K562 (cell line): Measurements from ENCODE around the gene CPNE8. TPM values are rescaled to one million over a fixed set of nuclear protein-coding genes. Genes with fewer than 3 reads are reported as not detected.

Experiments used
- ATAC-seq: fragments of 200-7000 bp; cut with Tn5 transposase; 3 replicates; pipeline ENCODE4 v1.9.1; 2020; ENCODE audit warnings: moderate library complexity
- BruUV-seq: library from RNA; stranded (reverse); fragments of 400-500 nt; replicated peaks from 2 replicates; lab custom pipeline; 2021; lab: Mats Ljungman, UMichigan
- CTCF ChIA-PET: fragments of 300-600 bp; formaldehyde crosslinking; extraction: SDS; loops from one replicate; lab custom pipeline; 2021; ENCODE audit warnings: low intra/inter-chr PET ratio; lab: Yijun Ruan, JAX
- POLR2A ChIA-PET: fragments of 300-600, 350-650 bp; sonication (Branson Sonifier 250); formaldehyde crosslinking; extraction: SDS; loops from one replicate; lab custom pipeline; 2021; ENCODE audit warnings: antibody characterized with exemption, inconsistent platforms; lab: Yijun Ruan, JAX
- DNase-seq, 4 experiments: peaks; one replicate each; pipeline versions ENCODE4 v3.0.0 to v3.0.0-alpha.2; 2011 to 2018; ENCODE audit warnings: low spot score in 3 of 4, mixed read lengths in 3 of 4; ENCODE audit errors: extremely low read depth in 1 of 4
- FAIRE-seq: peaks from 2 replicates; lab custom pipeline; 2011; peaks lifted over from hg19 to GRCh38; lab: Jason Lieb, UNC
- H2AFZ ChIP-seq: 2 replicates; pipeline ENCODE4 v1.6.0; 2011; ENCODE audit warnings: low read depth, low read length, control low read depth, inconsistent platforms
- H3K27ac ChIP-seq: fragments of 200-600 bp; 3 replicates; pipeline ENCODE4 v1.8.0; 2011; ENCODE audit warnings: low read depth, mild to moderate bottlenecking, control low read depth, inconsistent platforms, low read length, moderate library complexity, mixed read lengths; ENCODE audit errors: extremely low read depth
- H3K27me3 ChIP-seq, 2 experiments: fragments of 300-600 bp in 1 of 2; 2 replicates in 1 of 2; 3 replicates in 1 of 2; pipeline versions ENCODE4 v1.6.0 to v1.8.0; 2011; ENCODE audit warnings: inconsistent platforms in 2 of 2, low read length in 2 of 2, mild to moderate bottlenecking in 1 of 2, mixed read lengths in 1 of 2, moderate library complexity in 1 of 2; ENCODE audit not compliant: control insufficient read depth in 2 of 2, insufficient read depth in 2 of 2
- H3K36me3 ChIP-seq: fragments of 300-600 bp; 3 replicates; pipeline ENCODE4 v1.8.0; 2011; ENCODE audit warnings: mild to moderate bottlenecking, low read length, inconsistent platforms; ENCODE audit not compliant: control insufficient read depth, insufficient read depth
- H3K4me1 ChIP-seq, 2 experiments: fragments of 200-600 bp in 1 of 2; replicated peaks in 1 of 2; 2 replicates in 1 of 2; 3 replicates in 1 of 2; pipeline versions ENCODE4 v1.5.1 to v1.8.0; 2011; ENCODE audit warnings: inconsistent platforms in 2 of 2, low read length in 2 of 2, mild to moderate bottlenecking in 1 of 2, mixed read lengths in 1 of 2, moderate library complexity in 1 of 2; ENCODE audit not compliant: control insufficient read depth in 2 of 2, insufficient read depth in 2 of 2
- H3K4me2 ChIP-seq: 2 replicates; pipeline ENCODE4 v1.6.1; 2011; ENCODE audit warnings: low read length, control low read depth, inconsistent platforms, mixed read lengths; ENCODE audit not compliant: insufficient read depth
- H3K4me3 ChIP-seq: fragments of 200-600 bp; sonication (generic), shearing (Covaris generic); 2 replicates; pipeline ENCODE4 v1.5.1; 2016; ENCODE audit warnings: control low read depth, inconsistent platforms
- H3K79me2 ChIP-seq: fragments of 200-600 bp; 3 replicates; pipeline ENCODE4 v1.8.0; 2011; ENCODE audit warnings: low read length, inconsistent platforms; ENCODE audit not compliant: control insufficient read depth, insufficient read depth
- H3K9ac ChIP-seq, 2 experiments: 2 replicates each; pipeline versions ENCODE4 v1.6.0 to v1.6.1; 2011; ENCODE audit warnings: low read depth in 2 of 2, low read length in 2 of 2, control low read depth in 1 of 2, inconsistent platforms in 1 of 2, mild to moderate bottlenecking in 1 of 2, mixed read lengths in 1 of 2; ENCODE audit not compliant: insufficient read depth in 1 of 2
- H3K9me1 ChIP-seq: one replicate; pipeline ENCODE4 v1.6.0; 2011; ENCODE audit warnings: inconsistent platforms, mild to moderate bottlenecking, low read length, moderate library complexity; ENCODE audit not compliant: control insufficient read depth, insufficient read depth
- H3K9me3 ChIP-seq: replicated peaks from 2 replicates; pipeline ENCODE4 v1.5.1; 2011; ENCODE audit warnings: low read depth, low read length, inconsistent platforms; ENCODE audit not compliant: control insufficient read depth, insufficient read depth
- H4K20me1 ChIP-seq: replicated peaks from 2 replicates; pipeline ENCODE4 v1.6.1; 2011; ENCODE audit warnings: low read length, inconsistent platforms, mixed read lengths; ENCODE audit not compliant: control insufficient read depth, insufficient read depth
- ELK3 ChIP-seq: fragments of 450-650 bp; formaldehyde crosslinking; IDR thresholded peaks from 2 replicates; pipeline ENCODE4 v1.4.0; 2020; ENCODE audit warnings: mild to moderate bottlenecking
- GTF2A2 ChIP-seq: IDR thresholded peaks from 2 replicates; pipeline ENCODE4 v1.6.1; 2016; ENCODE audit warnings: mild to moderate bottlenecking, missing genetic modification characterization, missing compliant biosample characterization
- HMGXB4 ChIP-seq: sonication (generic); formaldehyde crosslinking; IDR thresholded peaks from 2 replicates; pipeline ENCODE4 v1.8.1; 2023; ENCODE audit warnings: mild to moderate bottlenecking, missing genetic modification reagents
- MITF ChIP-seq: IDR thresholded peaks from 2 replicates; pipeline ENCODE4 v1.6.1; 2014; ENCODE audit warnings: antibody characterized with exemption
- MLX ChIP-seq, 2 experiments: fragments of 450-650 bp in 1 of 2; sonication (generic) in 1 of 2; formaldehyde crosslinking; conservative IDR thresholded peaks; 2 replicates each; pipeline versions ENCODE4 v1.4.0 to v1.8.1; 2020 to 2022; ENCODE audit warnings: mild to moderate bottlenecking in 1 of 2, missing genetic modification reagents in 1 of 2
- PML ChIP-seq: IDR thresholded peaks from 2 replicates; pipeline ENCODE4 v1.6.1; 2012; ENCODE audit warnings: low read length, inconsistent platforms
- RBM22 ChIP-seq: fragments of 200-400 bp; formaldehyde crosslinking; IDR thresholded peaks from 2 replicates; pipeline ENCODE4 v1.6.1; 2018; ENCODE audit warnings: low read length, low read depth; ENCODE audit not compliant: poor library complexity, severe bottlenecking
- TCF15 ChIP-seq: fragments of 250-450 bp; sonication (Bioruptor Pico); IDR thresholded peaks from 2 replicates; pipeline ENCODE4 v1.8.0; 2022; ENCODE audit warnings: moderate library complexity, mild to moderate bottlenecking, inconsistent platforms
- ZBTB7A ChIP-seq: IDR thresholded peaks from 2 replicates; pipeline ENCODE4 v1.6.1; 2011; ENCODE audit warnings: low read depth, mild to moderate bottlenecking, low read length, moderate library complexity, borderline replicate concordance; ENCODE audit not compliant: control insufficient read depth
- ZNF395 ChIP-seq: fragments of 200-800 bp; sonication (Bioruptor generic); IDR thresholded peaks from 2 replicates; pipeline ENCODE4 v1.6.1; 2017; ENCODE audit warnings: missing genetic modification characterization, missing compliant biosample characterization
- ZNF655 ChIP-seq: fragments of 250-450 bp; sonication (Bioruptor Pico); IDR thresholded peaks from 2 replicates; pipeline ENCODE4 v1.5.0; 2021
- ZNF79 ChIP-seq: fragments of 250-450 bp; sonication (Bioruptor Pico); IDR thresholded peaks from 2 replicates; pipeline ENCODE4 v1.4.0; 2020; ENCODE audit warnings: low read depth, mild to moderate bottlenecking, moderate library complexity
- WGBS: fragments of 100-300 bp; shearing (Covaris generic); methylation state at CpG from one replicate; pipeline ENCODE4 v1.1.6; 2016; ENCODE audit warnings: low coverage, mixed read lengths; ENCODE audit not compliant: insufficient coverage; ENCODE audit errors: missing lambda C conversion rate; 5-methylcytosine and 5-hydroxymethylcytosine counted together
- in situ Hi-C: fragments of 300-500 bp; cut with MboI; formaldehyde crosslinking; loops from 4 replicates; pipeline ENCODE4 v1.15.0; 2018; ENCODE audit warnings: inconsistent platforms, mixed read lengths
- intact Hi-C: fragments of 100-400 bp; cut with micrococcal nuclease; formaldehyde crosslinking; loops from 2 replicates; pipeline ENCODE4 v1.14.2; 2022
- polyA plus RNA-seq, 8 experiments: library from polyadenylated mRNA; depleted of rRNA in 4 of 8; stranded (reverse) in 5 of 8; unstranded in 3 of 8; fragments of >200 nt; fragmentation: Nextera tagmentation in 2 of 8; fragmentation: Illumina TruSeq in 1 of 8; extraction: Ambion mirVana in 2 of 8; extraction: Trizol in 1 of 8; gene quantifications; 2 replicates each; pipeline versions ENCODE4 v1.2.1 to v1.2.3, GENCODE V29; 2011 to 2014; ENCODE audit warnings: inconsistent platforms in 1 of 8, missing spikeins in 1 of 8
- total RNA-seq, 7 experiments: library from RNA; depleted of rRNA in 6 of 7; stranded (reverse); fragments of >200 nt in 6 of 7; fragmentation: Illumina TruSeq in 2 of 7; extraction: Trizol in 2 of 7; gene quantifications; 2 replicates each; pipeline versions ENCODE4 v1.2.1 to v1.2.3, GENCODE V29; 2011 to 2021; ENCODE audit warnings: low replicate concordance in 1 of 7

CPNE8 gene
- total and polyA plus RNA-seq, 9 of the 15 experiments (the other 6 are each of a cell fraction or from before 2014, with no cell fraction given): 2.4 to 7.0 (median 4.2) TPM

GRCh38 chr12:38689704-38690103, 215.7 kb downstream of the CPNE8 start (continued):
- TF ChIP-seq ZNF655 (CRISPR knock-in tag) (no peak), PML (no peak)

GRCh38 chr12:38689195-38689594, 216.2 kb downstream of the CPNE8 start:
- 20% methylated on average over 1 of the region's 1 CpG for WGBS
- ChIA-PET POLR2A (no interaction called here), CTCF (no interaction called here)
- Histone ChIP-seq H2AFZ (no peak overlapping the region), H3K36me3 (no peaks in the 10 kb centered on the region), H3K9ac (no peak overlapping the region), H3K9me3 (no peaks in the 10 kb centered on the region), H3K27me3 (no peaks in the 10 kb centered on the region), H3K27ac (no peak overlapping the region), H3K9me1 (no peaks in the 10 kb centered on the region), H4K20me1 (no peaks in the 10 kb centered on the region), H3K79me2 (no peaks in the 10 kb centered on the region), H3K4me1 (no peaks in the 10 kb centered on the region), H3K4me3 (no peak overlapping the region), H3K4me2 (no peak overlapping the region)
- BruUV-seq: no TSS peak
- intact Hi-C loops: no loop called here
- DNase-seq: no peak
- no peak for ATAC-seq
- in situ Hi-C loops: no loop called here
- no peak for FAIRE-seq
- TF ChIP-seq ELK3 (no peak), ZBTB7A (no peak), ZNF79 (no peak), ZNF395 (CRISPR knock-in tag) (no peak), GTF2A2 (tag) (no peak), MITF (no peak), TCF15 (CRISPR knock-in tag) (no peak), MLX (CRISPR knock-in tag; conservative IDR thresholded peaks at IDR 0.05) (no peak), HMGXB4 (CRISPR knock-in tag) (no peak), RBM22 (no peak)
